Head of caudate nucleus (tissue), 42 donors: ENCODE data around the gene MAFG.

Experiments used
- DNase-seq, 42 donors: peaks; one replicate each; pipeline versions ENCODE4 v3.0.0 to v3.0.0-alpha.2; 2020 to 2021; ENCODE audit warnings: mixed read lengths in 7 of 42
- intact Hi-C: fragments of 100-400 bp; cut with DNase I; formaldehyde crosslinking; loops from one replicate; pipeline ENCODE4 v1.15.0; 2022

The MAFG gene

GRCh38 chr17:81927653-81928543 is at the start of gene MAFG:
Gene MAFG, minus strand, starts transcription at chr17:81927735. Its CDS starts 4,550 bp downstream, at chr17:81923185.
- intact Hi-C loops, result no loop called here
- peak; percentile 79 to 97 (median 92) for DNase-seq

DNA sequence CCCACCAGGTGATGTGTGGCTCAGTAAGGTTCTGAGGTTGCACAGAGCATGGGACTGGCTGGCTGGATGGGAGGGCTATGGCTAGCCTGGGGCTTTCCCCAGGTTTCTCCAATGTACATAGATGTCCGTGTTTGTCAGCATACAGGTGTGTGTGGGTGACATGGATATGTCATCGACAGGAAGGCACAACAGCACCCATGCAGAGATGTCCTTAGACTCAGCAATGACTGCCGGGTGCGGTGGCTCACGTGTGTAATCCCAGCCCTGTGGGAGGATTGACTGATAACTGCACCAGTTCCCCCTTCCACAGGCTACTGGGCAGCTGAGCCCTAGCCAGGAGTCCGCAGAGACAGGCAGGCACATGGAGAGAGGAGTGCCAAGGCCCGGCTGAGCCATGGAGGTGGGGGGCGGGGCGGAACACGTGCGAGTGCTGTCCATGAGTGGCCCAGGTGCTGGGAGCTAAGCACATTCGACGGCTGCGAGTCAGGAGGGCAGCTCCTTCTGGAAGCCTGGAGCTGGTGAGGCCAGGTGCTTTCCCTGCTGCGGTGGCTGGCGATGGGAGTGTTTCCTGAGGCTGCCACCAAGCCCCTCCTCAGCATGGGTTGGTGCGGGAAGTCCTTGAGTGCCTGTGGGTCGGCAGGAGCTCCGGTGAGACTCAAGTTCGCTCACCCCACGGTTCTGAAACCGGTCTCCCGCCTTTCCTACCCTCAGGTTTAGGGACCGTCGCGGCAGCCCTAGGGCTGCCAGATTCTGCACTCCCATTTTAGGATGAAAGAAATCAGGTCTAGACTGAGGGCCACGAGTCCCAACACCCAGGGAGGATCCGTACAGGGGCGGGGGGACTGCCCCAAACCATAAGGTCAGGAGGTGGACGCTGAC is 49.0 kb upstream of the MAFG start:
- DNase-seq, result peak in 6 of 42 donors; percentile 20 to 53 (median 28)
- intact Hi-C loops, result loop anchor here (5.0 kb wide), 1 partner anchor 46 kb away; the partner anchor contains the start of genes CENPX and LRRC45

GRCh38 chr17:81973432-81973831 is 45.9 kb upstream of the MAFG start:
- DNase-seq, result no peak
- intact Hi-C loops, result no loop called here

DNA sequence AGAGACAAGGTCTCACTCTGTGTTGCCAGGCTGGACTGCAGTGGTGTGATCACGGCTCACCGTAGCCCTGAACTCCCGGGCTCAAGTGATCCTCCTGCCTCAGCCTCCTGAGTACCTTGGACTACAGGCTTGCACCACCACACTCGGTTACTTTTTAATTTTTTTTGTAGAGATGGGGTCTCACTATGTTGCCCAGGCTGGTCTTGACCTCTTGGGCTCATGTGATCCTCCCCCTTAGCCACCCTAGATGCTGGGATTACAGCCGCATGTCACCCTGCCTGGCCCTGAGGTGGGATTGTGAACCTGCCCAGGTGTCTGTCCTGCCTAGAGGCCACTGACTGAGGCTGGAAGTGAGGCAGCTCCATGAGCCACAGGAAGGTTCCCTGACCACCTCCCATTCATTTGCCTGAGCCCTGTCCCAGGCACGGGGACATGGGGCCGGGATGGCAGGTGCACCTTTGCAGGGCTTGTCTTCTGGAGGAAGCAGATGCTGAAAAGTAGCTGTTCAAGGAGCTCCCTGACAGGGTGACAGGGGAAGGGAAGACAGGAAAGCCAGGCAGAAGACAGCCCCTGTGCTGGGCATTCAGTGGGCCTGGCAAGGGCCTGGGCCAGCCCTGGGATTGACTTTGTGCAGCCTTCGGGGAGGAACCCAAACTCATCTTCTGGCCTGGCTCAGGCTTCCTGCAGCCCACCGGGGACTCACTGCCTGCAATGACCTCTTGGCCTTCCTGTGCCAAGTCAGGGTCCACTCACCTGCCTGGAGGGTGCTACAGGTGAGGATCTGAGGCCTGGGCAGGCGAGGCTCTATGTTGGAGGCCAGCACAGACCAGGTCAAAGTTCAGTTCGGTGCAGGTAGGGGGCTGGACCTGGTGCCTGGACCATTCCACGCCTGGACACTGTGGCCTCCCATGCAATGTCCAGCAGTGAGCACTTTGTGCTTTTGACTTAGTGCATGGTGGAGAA is 41.6 kb upstream of the MAFG start:
- intact Hi-C loops, result no loop called here
- no peak for DNase-seq

DNA sequence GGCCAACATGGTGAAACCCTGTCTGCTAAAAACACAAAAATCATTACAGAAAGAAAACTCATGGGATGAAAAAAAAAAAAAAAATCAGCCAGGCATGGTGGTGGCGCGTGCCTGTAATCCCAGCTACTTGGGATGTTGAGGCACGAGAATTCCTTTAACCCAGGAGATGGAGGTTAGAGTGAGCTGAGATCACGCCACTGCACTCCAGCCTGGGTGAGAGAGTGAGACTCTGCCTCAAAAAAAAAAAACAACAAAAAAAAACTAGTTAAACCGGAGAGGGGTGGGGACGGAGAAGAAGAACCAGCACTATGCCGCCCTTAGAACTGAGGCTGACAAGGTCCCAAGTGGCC is 40.8 kb upstream of the MAFG start:
- intact Hi-C loops, result no loop called here
- no peak for DNase-seq

- DNase-seq, result peak; percentile 85 to 97 (median 92)
- intact Hi-C loops, result no loop called here
These were observed 40.2 kb upstream of the MAFG start for GRCh38 chr17:81967533-81968395.

GRCh38 chr17:81967244-81967532 is 39.7 kb upstream of the MAFG start:
- intact Hi-C loops, result no loop called here
- DNase-seq, result no peak

- intact Hi-C loops, result no loop called here
- peak in 38 of 42 donors; percentile 3 to 74 (median 44) for DNase-seq
These were observed 39.1 kb upstream of the MAFG start for GRCh38 chr17:81966343-81967243.

DNA sequence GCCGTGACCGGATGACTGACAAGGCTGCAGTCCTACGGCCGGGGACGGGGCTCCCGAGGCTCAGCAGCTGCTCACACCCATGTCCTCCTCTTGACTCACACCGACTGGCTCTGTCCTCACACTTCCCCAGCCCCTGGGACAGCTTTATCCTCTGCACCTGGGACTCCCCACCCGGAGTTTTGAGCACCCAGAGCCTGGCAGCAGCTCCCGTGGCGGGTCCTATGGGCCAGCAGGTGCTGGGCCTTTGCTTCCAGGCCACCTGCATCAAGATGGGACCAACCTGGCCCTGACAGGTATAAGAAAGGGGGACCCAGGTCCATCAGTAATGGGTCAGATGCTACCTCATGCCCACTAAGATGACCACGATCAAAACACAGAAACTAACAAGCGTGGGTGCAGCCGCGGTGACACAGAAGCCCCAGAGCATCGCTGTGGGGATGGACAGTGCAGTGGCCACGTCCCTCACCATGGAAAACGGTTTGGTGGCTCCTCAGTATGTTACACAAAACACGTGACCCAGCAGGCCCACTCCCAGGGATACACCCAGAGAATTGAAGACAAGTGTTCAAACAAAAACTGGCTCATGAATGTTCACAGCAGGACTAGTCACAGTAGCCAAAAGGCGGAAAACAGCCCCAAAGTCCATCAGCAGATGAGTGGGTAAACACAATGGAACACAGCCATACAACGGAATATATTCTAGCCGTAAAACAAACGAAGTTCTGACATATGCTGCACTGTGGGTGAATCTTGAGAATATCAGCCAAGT is 36.7 kb upstream of the MAFG start:
- DNase-seq, result no peak
- intact Hi-C loops, result loop anchor here (5.0 kb wide), 1 partner anchor 58 kb away; the partner anchor contains the start of genes CENPX and LRRC45

- intact Hi-C loops, result loop anchor here (5.0 kb wide), 1 partner anchor 60 kb away; the partner anchor contains the start of genes CENPX and LRRC45
- DNase-seq, result no peak
These were observed 35.2 kb upstream of the MAFG start for GRCh38 chr17:81962499-81963441.

- DNase-seq, result no peak
- intact Hi-C loops, result loop anchor here (5.0 kb wide), 1 partner anchor 60 kb away; the partner anchor contains the start of genes CENPX and LRRC45
These were observed 34.3 kb upstream of the MAFG start for GRCh38 chr17:81961521-81962498.

- peak in 1 of 42 donors; percentile 25 for DNase-seq
- intact Hi-C loops, result loop anchor here (5.0 kb wide), 1 partner anchor 61 kb away; the partner anchor contains the start of genes CENPX and LRRC45
These were observed 33.6 kb upstream of the MAFG start, which contains the start of gene NOTUM for GRCh38 chr17:81961087-81961511. Gene NOTUM, minus strand, starts transcription at chr17:81961187. Its CDS starts 278 bp downstream, at chr17:81960909.
